H9 (cell line): ENCODE results near the gene CLPTM1L. TPM values are rescaled to one million over a fixed set of nuclear protein-coding genes. Genes with fewer than 3 reads are reported as not detected.
"Not testable (repeated sequence)": the region's sequence is repeated elsewhere in the genome, so short reads cannot be mapped to it uniquely, and the experiment has no call there.

Source experiments
- DNase-seq: peaks from one replicate; pipeline ENCODE4 v3.0.0-alpha.2; 2017
- H2AFZ ChIP-seq: one replicate; pipeline ENCODE4 v1.6.1; 2013; ENCODE audit warnings: mild to moderate bottlenecking, low read length, control low read depth, moderate library complexity
- H2AK5ac ChIP-seq: 2 replicates; pipeline ENCODE4 v1.6.1; 2013; ENCODE audit warnings: low read length, control low read depth, mixed read lengths; ENCODE audit not compliant: insufficient read length
- H2BK120ac ChIP-seq: one replicate; pipeline ENCODE4 v1.6.1; 2013; ENCODE audit warnings: low read depth, mild to moderate bottlenecking, low read length, control low read depth, inconsistent platforms; ENCODE audit not compliant: poor library complexity, severe bottlenecking
- H2BK12ac ChIP-seq: 2 replicates; pipeline ENCODE4 v1.6.1; 2013; ENCODE audit warnings: low read length, control low read depth, mixed read lengths, low read depth; ENCODE audit not compliant: insufficient read length
- H2BK15ac ChIP-seq: 2 replicates; pipeline ENCODE4 v1.6.1; 2013; ENCODE audit warnings: low read depth, low read length, control low read depth
- H2BK20ac ChIP-seq: one replicate; pipeline ENCODE4 v1.6.1; 2013; ENCODE audit warnings: low read depth, mild to moderate bottlenecking, low read length, control low read depth, inconsistent platforms; ENCODE audit not compliant: poor library complexity, severe bottlenecking
- H2BK5ac ChIP-seq: 2 replicates; pipeline ENCODE4 v1.6.1; 2013; ENCODE audit warnings: low read length, control low read depth, mixed read lengths; ENCODE audit not compliant: insufficient read length
- H3K14ac ChIP-seq: 2 replicates; pipeline ENCODE4 v1.6.1; 2013; ENCODE audit warnings: low read length, control low read depth; ENCODE audit not compliant: insufficient read depth
- H3K18ac ChIP-seq: 2 replicates; pipeline ENCODE4 v1.6.1; 2013; ENCODE audit warnings: low read depth, mild to moderate bottlenecking, mixed read lengths, low read length, control low read depth; ENCODE audit not compliant: insufficient read length
- H3K23ac ChIP-seq: 2 replicates; pipeline ENCODE4 v1.6.1; 2013; ENCODE audit warnings: low read length, control low read depth, mixed read lengths, low read depth; ENCODE audit not compliant: insufficient read length
- H3K23me2 ChIP-seq: 2 replicates; pipeline ENCODE4 v1.6.1; 2013; ENCODE audit warnings: low read depth, mild to moderate bottlenecking, mixed read lengths, low read length, control low read depth; ENCODE audit not compliant: insufficient read length, poor library complexity, severe bottlenecking
- H3K27ac ChIP-seq: 2 replicates; pipeline ENCODE4 v1.5.1; 2013; ENCODE audit warnings: low read length, control low read depth, mixed read lengths, low read depth; ENCODE audit not compliant: insufficient read length
- H3K27me3 ChIP-seq: 2 replicates; pipeline ENCODE4 v1.6.1; 2013; ENCODE audit warnings: low read length, control low read depth, inconsistent platforms; ENCODE audit not compliant: insufficient read depth
- H3K4ac ChIP-seq: 2 replicates; pipeline ENCODE4 v1.6.1; 2013; ENCODE audit warnings: low read depth, mild to moderate bottlenecking, control low read depth, inconsistent platforms, low read length, moderate library complexity
- H3K4me1 ChIP-seq: 2 replicates; pipeline ENCODE4 v1.6.1; 2013; ENCODE audit warnings: low read length, control low read depth, inconsistent platforms; ENCODE audit not compliant: insufficient read depth
- H3K4me2 ChIP-seq: 2 replicates; pipeline ENCODE4 v1.6.1; 2013; ENCODE audit warnings: low read length, control low read depth, mixed read lengths; ENCODE audit not compliant: insufficient read length, insufficient read depth
- H3K56ac ChIP-seq: 2 replicates; pipeline ENCODE4 v1.6.1; 2013; ENCODE audit warnings: low read depth, mild to moderate bottlenecking, mixed read lengths, low read length, control low read depth; ENCODE audit not compliant: insufficient read length
- H3K79me1 ChIP-seq: 2 replicates; pipeline ENCODE4 v1.6.1; 2013; ENCODE audit warnings: low read depth, mild to moderate bottlenecking, moderate library complexity, low read length, control low read depth, inconsistent platforms; ENCODE audit not compliant: insufficient read depth, poor library complexity, severe bottlenecking
- H3K79me2 ChIP-seq: 2 replicates; pipeline ENCODE4 v1.6.1; 2013; ENCODE audit warnings: low read length, control low read depth, inconsistent platforms; ENCODE audit not compliant: insufficient read depth
- H3K9ac ChIP-seq: 2 replicates; pipeline ENCODE4 v1.6.1; 2013; ENCODE audit warnings: low read length, control low read depth, mixed read lengths; ENCODE audit not compliant: insufficient read length; ENCODE audit errors: extremely low read depth
- H3K9me3 ChIP-seq: one replicate; pipeline ENCODE4 v1.6.1; 2013; ENCODE audit warnings: low read depth, low read length, inconsistent platforms; ENCODE audit not compliant: control insufficient read depth
- H3T11ph ChIP-seq: one replicate; pipeline ENCODE4 v1.6.1; 2013; ENCODE audit warnings: mild to moderate bottlenecking, low read length, control low read depth, inconsistent platforms
- H4K20me1 ChIP-seq: one replicate; pipeline ENCODE4 v1.6.1; 2013; ENCODE audit not compliant: control insufficient read depth, insufficient read length, insufficient read depth
- H4K5ac ChIP-seq: 2 replicates; pipeline ENCODE4 v1.6.1; 2013; ENCODE audit warnings: low read depth, mild to moderate bottlenecking, mixed read lengths, low read length, control low read depth; ENCODE audit not compliant: insufficient read length
- H4K8ac ChIP-seq: replicated peaks from 2 replicates; pipeline ENCODE4 v1.6.1; 2013; ENCODE audit warnings: low read length, control low read depth, mixed read lengths, low read depth; ENCODE audit not compliant: insufficient read length
- H4K91ac ChIP-seq: 2 replicates; pipeline ENCODE4 v1.6.1; 2013; ENCODE audit warnings: low read depth, mild to moderate bottlenecking, moderate library complexity, mixed read lengths, low read length, control low read depth; ENCODE audit not compliant: insufficient read length
- H3K27ac Mint-ChIP-seq, 3 experiments: 2 replicates in 2 of 3; 3 replicates in 1 of 3; pipeline ENCODE4 v1.8.0; 2020 to 2021; ENCODE audit warnings: mixed read lengths in 3 of 3, mild to moderate bottlenecking in 1 of 3, moderate library complexity in 1 of 3
- H3K27me3 Mint-ChIP-seq: 2 replicates; pipeline ENCODE4 v1.8.0; 2021; ENCODE audit warnings: low read depth, mild to moderate bottlenecking, moderate library complexity, mixed read lengths
- H3K36me3 Mint-ChIP-seq, 3 experiments: 2 replicates in 2 of 3; 3 replicates in 1 of 3; pipeline ENCODE4 v1.8.0; 2020 to 2021; ENCODE audit warnings: low read depth in 3 of 3, mixed read lengths in 3 of 3; ENCODE audit not compliant: insufficient read depth in 1 of 3
- H3K4me1 Mint-ChIP-seq, 2 experiments: 2 replicates each; pipeline ENCODE4 v1.8.0; 2020; ENCODE audit warnings: mixed read lengths in 2 of 2
- H3K4me3 Mint-ChIP-seq, 2 experiments: 2 replicates in 1 of 2; 3 replicates in 1 of 2; pipeline ENCODE4 v1.8.0; 2020 to 2021; ENCODE audit warnings: mild to moderate bottlenecking in 2 of 2, mixed read lengths in 2 of 2, moderate library complexity in 1 of 2
- H3K9me3 Mint-ChIP-seq, 2 experiments: 2 replicates in 1 of 2; 3 replicates in 1 of 2; pipeline ENCODE4 v1.8.0; 2020; ENCODE audit warnings: mild to moderate bottlenecking in 2 of 2, mixed read lengths in 2 of 2, moderate library complexity in 1 of 2
- CTCF ChIP-seq: fragments of 200-600 bp; sonication (generic); conservative IDR thresholded peaks from 3 replicates; pipeline ENCODE4 v1.8.0; 2021; ENCODE audit warnings: antibody characterized with exemption, mild to moderate bottlenecking
- WGBS: extraction: QIAGEN DNeasy Blood & Tissue Kit; methylation state at CpG from one replicate; pipeline ENCODE4 v1.1.7; 2013; ENCODE audit warnings: missing lambda C conversion rate, low lambda C conversion rate, mixed read lengths; ENCODE audit not compliant: insufficient read length; ENCODE audit errors: extremely low coverage; 5-methylcytosine and 5-hydroxymethylcytosine counted together
- total RNA-seq: library from RNA; stranded (reverse); gene quantifications from 2 replicates; pipeline ENCODE4 v1.2.1, GENCODE V29; 2021

Gene CLPTM1L
- total RNA-seq, 1 experiment from 2014 or later = 108 TPM

- Histone ChIP-seq H3K23me2 (no peaks in the 10 kb centered on the region), H2BK5ac (no peak overlapping the region), H4K91ac (no peak overlapping the region), H3K79me2 (no peaks in the 10 kb centered on the region), H2AFZ (no peak overlapping the region), H3K4me1 (no peaks in the 10 kb centered on the region), H2BK120ac (no peak overlapping the region), H4K5ac (no peak overlapping the region), H2AK5ac (no peak overlapping the region), H4K8ac (no peak overlapping the region), H2BK20ac (no peak overlapping the region), H2BK12ac (no peak overlapping the region), H3K79me1 (no peaks in the 10 kb centered on the region), H3K9me3 (no peaks in the 10 kb centered on the region), H4K20me1 (no peaks in the 10 kb centered on the region), H3K27ac (no peak overlapping the region), H3K27me3 (no peaks in the 10 kb centered on the region), H3K56ac (no peak overlapping the region), H2BK15ac (no peak overlapping the region), H3K4ac (no peak overlapping the region), H3K9ac (no peak overlapping the region), H3T11ph (no peak overlapping the region), H3K14ac (no peak overlapping the region), H3K4me2 (no peak overlapping the region), H3K18ac (no peak overlapping the region), H3K23ac (no peak overlapping the region)
- Mint-ChIP-seq H3K27ac (no peak overlapping the region; a peak in 1 of 7 replicates), H3K4me3 (no peak overlapping the region), H3K9me3 (no peaks in the 10 kb centered on the region; a peak in 2 of 5 replicates), H3K36me3 (peaks cover 57 to 82% (median 72%) of the 10 kb centered on the region in 3 experiments), H3K27me3 (no peaks in the 10 kb centered on the region), H3K4me1 (peaks cover 5% of the 10 kb centered on the region in 2 experiments; a peak in 2 of 4 replicates)
- no CpG with 5 or more reads among the region's 9 CpGs for WGBS
- DNase-seq = no peak
- TF ChIP-seq CTCF = no peak
These were observed 15.8 kb downstream of the CLPTM1L start for GRCh38 chr5:1329111-1329579.

- H2BK20ac ChIP-seq, H4K8ac ChIP-seq, H2AFZ ChIP-seq, H3K9me3 Mint-ChIP-seq, H3K23me2 ChIP-seq, H4K5ac ChIP-seq, H2BK12ac ChIP-seq, H4K20me1 ChIP-seq, H3K27me3 ChIP-seq, H3K14ac ChIP-seq, H3K79me2 ChIP-seq, H3K27ac ChIP-seq, H3K18ac ChIP-seq, H3K4me1 ChIP-seq, H2BK15ac ChIP-seq, H3K4me2 ChIP-seq, H3K56ac ChIP-seq, H2AK5ac ChIP-seq, H3K79me1 ChIP-seq, H3K4me3 Mint-ChIP-seq, H4K91ac ChIP-seq, H3T11ph ChIP-seq, H3K9me3 ChIP-seq, H3K9ac ChIP-seq, H3K4me1 Mint-ChIP-seq, H3K27me3 Mint-ChIP-seq, H3K4ac ChIP-seq, H2BK120ac ChIP-seq, H3K23ac ChIP-seq, DNase-seq, H2BK5ac ChIP-seq: not testable (repeated sequence)
- Mint-ChIP-seq H3K36me3 (peaks cover 54 to 82% (median 72%) of the 10 kb centered on the region in 3 experiments), H3K27ac (peak overlapping the region in 2 of 3 experiments; percentile 57 to 93; a peak in 4 of 7 replicates)
- no CpG with 5 or more reads among the region's 7 CpGs for WGBS
These were observed 16.4 kb downstream of the CLPTM1L start for GRCh38 chr5:1328237-1329110.
